ENCODE measurements around the gene HPCAL1. TPM values are rescaled to one million over a fixed set of nuclear protein-coding genes. Genes with fewer than 3 reads are reported as not detected.

Gene HPCAL1
- total RNA-seq, 1 donor from 2014 or later: 13.1 TPM

GRCh38 chr2:10380048-10380926, 77.6 kb downstream of the HPCAL1 start:
- Mint-ChIP-seq H3K4me1 (ENCODE audit: low read depth, unreplicated experiment) (peaks cover 10% of the 10 kb centered on the region), H3K27ac (ENCODE audit: unreplicated experiment) (no peak overlapping the region), H3K27me3 (ENCODE audit: unreplicated experiment) (peaks cover 6% of the 10 kb centered on the region), H3K4me3 (ENCODE audit: unreplicated experiment) (no peak overlapping the region), H3K9me3 (ENCODE audit: unreplicated experiment) (peaks cover 2% of the 10 kb centered on the region), H3K36me3 (ENCODE audit: unreplicated experiment) (no peaks in the 10 kb centered on the region)
- no peak for DNase-seq
- TF ChIP-seq CTCF (IDR thresholded peaks at IDR 0.05; ENCODE audit: partially characterized antibody, unreplicated experiment): no peak

GRCh38 chr2:10381997-10382353, 79.3 kb downstream of the HPCAL1 start:
- Mint-ChIP-seq H3K27me3 (ENCODE audit: unreplicated experiment) (peaks cover 4% of the 10 kb centered on the region), H3K4me3 (ENCODE audit: unreplicated experiment) (no peak overlapping the region), H3K36me3 (ENCODE audit: unreplicated experiment) (no peaks in the 10 kb centered on the region), H3K27ac (ENCODE audit: unreplicated experiment) (no peak overlapping the region), H3K9me3 (ENCODE audit: unreplicated experiment) (peaks cover 2% of the 10 kb centered on the region), H3K4me1 (ENCODE audit: low read depth, unreplicated experiment) (peaks cover 14% of the 10 kb centered on the region)
- TF ChIP-seq CTCF (IDR thresholded peaks at IDR 0.05; ENCODE audit: partially characterized antibody, unreplicated experiment): no peak
- no peak for DNase-seq

GRCh38 chr2:10382354-10383061, 79.8 kb downstream of the HPCAL1 start:
- H3K27ac Mint-ChIP-seq (ENCODE audit: unreplicated experiment): no peak overlapping the region
- no peaks in the 10 kb centered on the region for H3K36me3 Mint-ChIP-seq (ENCODE audit: unreplicated experiment)
- no peak overlapping the region for H3K4me3 Mint-ChIP-seq (ENCODE audit: unreplicated experiment)
- peaks cover 2% of the 10 kb centered on the region for H3K9me3 Mint-ChIP-seq (ENCODE audit: unreplicated experiment)
- H3K27me3 Mint-ChIP-seq (ENCODE audit: unreplicated experiment): peaks cover 4% of the 10 kb centered on the region
- no peak for DNase-seq
- peaks cover 14% of the 10 kb centered on the region for H3K4me1 Mint-ChIP-seq (ENCODE audit: low read depth, unreplicated experiment)
- TF ChIP-seq CTCF (IDR thresholded peaks at IDR 0.05; ENCODE audit: partially characterized antibody, unreplicated experiment): no peak

DNA sequence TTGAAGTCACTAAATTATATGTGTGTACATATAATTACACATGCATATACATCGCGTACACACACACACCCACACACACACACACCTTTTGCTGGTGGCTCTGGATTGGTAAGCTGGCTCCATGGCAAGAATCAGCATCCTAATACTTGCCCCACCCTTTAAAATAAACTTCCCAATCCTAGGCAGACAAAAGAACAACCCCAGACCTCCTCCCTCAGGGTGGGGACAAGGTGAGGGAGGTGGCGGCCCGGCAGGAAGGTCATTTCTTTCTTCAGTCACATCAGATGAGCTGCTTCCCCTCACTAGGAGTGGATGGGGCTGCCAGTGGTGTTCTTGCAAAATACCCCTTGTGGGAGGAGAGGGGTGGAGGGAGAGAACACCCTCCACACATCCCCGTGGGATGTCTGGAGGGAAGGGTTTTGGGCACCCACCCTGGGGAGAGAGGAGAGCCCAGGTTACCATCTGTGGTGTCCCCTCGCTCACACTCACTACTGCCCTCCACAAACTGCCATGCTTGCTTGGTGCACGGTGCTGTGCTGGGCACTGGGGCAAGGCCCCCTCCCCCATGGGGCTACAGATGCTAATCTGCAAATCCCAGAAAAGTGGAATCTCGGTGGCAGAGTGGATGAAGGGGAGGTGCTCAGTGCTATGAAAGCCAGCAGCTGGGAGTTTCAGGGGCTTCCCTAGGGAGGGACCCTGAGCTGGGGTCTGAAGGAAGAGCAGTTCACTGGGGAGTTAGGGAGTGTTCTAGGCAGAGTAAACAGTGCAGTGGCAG, 81.4 kb downstream of the HPCAL1 start:
- no peak overlapping the region for H3K27ac Mint-ChIP-seq (ENCODE audit: unreplicated experiment)

More for the DNA sequence above, 81.4 kb downstream of the HPCAL1 start:
- H3K4me1 Mint-ChIP-seq (ENCODE audit: low read depth, unreplicated experiment): peaks cover 14% of the 10 kb centered on the region
- no peak for DNase-seq
- no peaks in the 10 kb centered on the region for H3K36me3 Mint-ChIP-seq (ENCODE audit: unreplicated experiment)
- peaks cover 4% of the 10 kb centered on the region for H3K27me3 Mint-ChIP-seq (ENCODE audit: unreplicated experiment)
- H3K4me3 Mint-ChIP-seq (ENCODE audit: unreplicated experiment): peak overlapping the region; percentile 12
- no peaks in the 10 kb centered on the region for H3K9me3 Mint-ChIP-seq (ENCODE audit: unreplicated experiment)
- no peak for TF ChIP-seq CTCF (IDR thresholded peaks at IDR 0.05; ENCODE audit: partially characterized antibody, unreplicated experiment)

Measured in glutamatergic neuron (in vitro differentiated cells).